DMS53 treated with DMSO at 0.1 percent for 48 hours (cell line): Measurements from ENCODE around the gene CDH4.
"Not testable (repeated sequence)": the region's sequence is repeated elsewhere in the genome, so short reads cannot be mapped to it uniquely, and the experiment has no call there.

ENCODE experiments used
- DNase-seq: peaks from one replicate; lab custom pipeline; 2025; ENCODE audit not compliant: unreplicated experiment; lab: John Stamatoyannopoulos, UW

CDH4 gene

DNA sequence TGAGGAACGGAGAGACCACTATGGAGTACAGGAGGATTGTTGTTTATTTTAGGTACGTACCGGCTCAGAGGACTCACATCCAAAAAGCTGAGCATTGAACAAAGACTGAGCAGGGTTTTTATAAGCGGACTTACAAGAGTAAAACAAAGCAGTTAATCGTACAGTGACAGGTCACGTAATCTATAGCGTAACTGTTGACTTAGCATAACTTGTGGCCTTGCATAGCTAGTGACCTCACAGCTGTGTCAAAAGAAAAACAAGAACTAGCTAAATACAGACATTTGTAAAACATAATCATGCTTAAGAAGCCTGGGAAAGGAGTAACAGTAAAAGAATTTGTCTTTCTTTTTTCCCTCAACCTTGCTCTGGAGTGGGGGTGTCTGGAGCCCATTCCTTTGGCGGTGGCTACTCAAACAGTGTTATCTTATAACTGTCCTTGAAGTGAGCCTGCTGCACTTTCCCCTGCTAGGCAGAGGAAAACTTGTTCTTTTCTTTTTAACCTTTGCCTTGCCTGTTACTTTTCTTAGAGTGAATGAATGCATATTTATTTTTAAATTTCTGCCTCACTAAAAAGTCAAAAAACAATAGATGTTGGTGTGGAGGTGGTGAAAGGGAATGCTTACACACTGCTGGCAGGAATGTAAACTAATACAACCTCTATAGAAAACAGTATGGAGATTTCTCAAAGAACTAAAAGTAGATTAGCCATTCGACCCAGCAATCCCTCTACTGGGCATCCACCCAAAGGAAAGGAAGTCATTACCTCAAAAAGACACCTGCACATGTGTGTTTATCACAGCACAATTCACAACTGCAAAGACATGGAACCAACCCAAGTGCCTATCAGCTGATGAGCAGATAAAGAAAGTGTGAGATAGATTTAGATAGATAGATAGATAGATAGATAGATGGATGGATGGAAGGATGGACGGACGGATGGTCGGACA lies 704.6 kb downstream of the CDH4 start:
- DNase-seq, result no peak

- no peak for DNase-seq
Observed at GRCh38 chr20:61957961-61958715, 706.1 kb downstream of the CDH4 start.

DNA sequence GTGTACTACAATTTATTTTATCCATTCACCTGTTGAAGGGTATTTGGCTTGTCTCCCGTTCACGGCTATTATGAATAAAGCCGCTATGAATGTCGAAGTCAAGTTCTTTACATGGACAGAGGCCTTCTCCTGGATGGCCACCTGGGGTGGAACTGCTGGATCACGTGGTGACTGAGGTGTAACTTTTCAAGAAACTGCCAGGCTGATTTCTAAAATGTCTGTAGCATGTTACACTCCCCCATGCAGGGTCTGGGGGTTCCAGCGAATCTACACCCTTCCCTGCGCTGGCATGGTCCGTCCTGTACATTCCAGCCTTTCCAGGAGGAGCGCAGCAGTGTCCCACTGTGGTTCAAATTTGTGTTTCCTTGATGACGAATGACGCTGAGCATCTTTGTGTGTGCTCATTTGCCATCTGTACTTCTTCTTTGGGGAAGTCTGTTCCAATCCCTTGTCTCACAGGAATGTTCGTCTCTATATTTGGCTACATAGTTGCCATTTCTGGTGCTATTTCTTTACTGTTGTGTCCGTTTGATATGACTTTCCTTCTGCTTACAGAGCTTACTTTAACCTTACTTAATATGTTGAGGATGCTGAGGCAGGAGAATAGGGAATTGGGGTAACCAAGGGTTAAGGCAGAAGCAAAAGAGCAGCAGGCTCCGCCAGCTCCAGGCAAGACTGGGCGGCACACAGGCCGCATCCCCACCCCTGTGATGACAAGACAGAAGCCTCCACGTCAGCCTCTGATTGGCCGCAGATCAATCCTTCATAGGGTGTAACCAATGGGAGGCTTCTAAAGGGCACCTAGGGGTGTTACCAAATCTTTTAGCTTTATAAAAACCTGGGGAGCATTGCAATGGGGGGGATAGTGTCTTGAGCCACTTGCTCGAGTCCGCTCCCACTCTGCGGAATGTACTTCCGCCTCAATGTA lies 707.0 kb downstream of the CDH4 start:
- no peak for DNase-seq

DNA sequence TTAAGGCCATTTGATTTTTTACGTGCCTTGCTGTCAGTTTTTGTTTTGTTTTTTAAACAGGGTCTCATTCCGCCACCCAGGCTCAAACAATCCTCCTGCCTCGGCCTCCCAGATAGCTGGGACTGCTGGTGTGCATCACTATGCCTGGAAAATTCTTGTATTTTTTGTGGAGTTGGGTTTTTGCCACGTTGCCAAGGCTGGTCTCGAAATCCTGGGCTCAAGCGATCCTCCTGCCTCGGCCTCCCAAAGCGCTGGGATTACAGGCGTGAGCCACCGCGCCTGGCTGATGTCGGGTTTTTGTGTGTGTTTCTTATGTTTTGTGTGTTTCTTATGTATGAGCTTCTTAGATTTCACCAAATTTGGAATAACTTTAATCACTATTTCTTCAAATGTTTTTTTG lies 708.8 kb downstream of the CDH4 start:
- DNase-seq, result no peak

DNA sequence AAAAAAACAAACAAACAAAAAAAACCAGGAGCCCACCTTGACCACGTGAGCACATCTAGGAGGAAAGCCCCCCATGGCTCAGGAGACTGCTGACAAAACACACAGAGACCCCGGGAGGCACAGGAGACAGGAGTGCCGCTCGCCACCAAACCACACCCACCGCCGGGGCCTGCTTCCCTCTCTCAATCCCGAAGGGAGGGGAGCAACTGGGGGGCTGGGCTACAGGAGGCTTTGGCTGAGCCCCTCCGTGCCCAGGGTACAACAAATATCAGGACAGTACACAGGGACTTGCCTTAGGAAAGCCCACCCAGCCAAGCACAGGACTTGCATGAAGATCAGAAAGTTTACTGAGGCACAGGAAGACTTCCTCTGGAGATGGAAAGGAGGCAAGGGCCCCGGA lies 711.1 kb downstream of the CDH4 start:
- DNase-seq, result no peak

GRCh38 chr20:61963885-61964674 lies 712.0 kb downstream of the CDH4 start:
- DNase-seq, result no peak

DNA sequence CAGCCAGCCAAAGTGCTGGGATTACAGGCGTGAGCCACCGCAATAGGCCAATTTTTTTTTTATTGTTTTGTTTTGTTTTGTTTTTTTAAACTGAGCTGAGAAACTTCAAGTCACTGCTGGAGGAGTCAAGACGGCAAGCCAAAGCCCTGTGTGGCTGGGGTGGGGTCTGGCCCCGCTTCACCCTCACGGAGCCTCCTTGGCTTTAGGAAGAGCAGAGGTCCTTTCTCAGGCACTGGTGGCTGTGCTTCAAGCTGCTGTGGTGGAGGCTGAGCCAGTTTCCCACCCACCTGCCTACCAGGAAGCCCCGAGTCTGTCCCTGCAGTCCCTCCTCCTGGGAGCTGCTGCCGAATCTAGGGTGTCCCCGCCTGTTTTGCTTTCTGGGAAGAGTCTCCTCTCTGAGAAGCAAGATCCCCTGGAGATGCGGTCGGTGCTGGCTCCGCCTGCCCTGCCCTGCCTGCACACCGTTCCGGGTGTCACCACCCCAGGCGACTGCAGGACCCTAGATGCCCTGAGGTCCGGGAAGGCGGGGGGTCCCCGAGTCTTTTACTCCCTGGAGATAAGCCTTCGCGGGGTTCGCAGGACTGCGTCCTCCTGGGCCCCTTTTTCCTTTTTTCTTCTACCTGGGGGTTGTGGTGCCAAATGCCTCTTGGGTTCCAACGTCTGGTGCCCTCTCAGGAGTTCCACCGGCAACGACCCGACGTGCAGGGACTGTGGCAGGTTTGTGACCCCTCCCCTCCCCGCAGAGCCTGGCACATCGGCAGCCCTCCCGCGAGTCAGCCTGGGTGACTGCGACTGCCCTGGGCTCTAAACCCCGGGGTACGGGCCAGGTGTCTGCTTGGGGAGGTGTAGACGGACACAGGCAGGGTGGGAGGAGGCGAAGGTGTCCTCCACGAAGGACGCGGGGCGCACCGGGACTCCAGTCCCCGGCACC lies 712.9 kb downstream of the CDH4 start:
- no peak for DNase-seq

DNA sequence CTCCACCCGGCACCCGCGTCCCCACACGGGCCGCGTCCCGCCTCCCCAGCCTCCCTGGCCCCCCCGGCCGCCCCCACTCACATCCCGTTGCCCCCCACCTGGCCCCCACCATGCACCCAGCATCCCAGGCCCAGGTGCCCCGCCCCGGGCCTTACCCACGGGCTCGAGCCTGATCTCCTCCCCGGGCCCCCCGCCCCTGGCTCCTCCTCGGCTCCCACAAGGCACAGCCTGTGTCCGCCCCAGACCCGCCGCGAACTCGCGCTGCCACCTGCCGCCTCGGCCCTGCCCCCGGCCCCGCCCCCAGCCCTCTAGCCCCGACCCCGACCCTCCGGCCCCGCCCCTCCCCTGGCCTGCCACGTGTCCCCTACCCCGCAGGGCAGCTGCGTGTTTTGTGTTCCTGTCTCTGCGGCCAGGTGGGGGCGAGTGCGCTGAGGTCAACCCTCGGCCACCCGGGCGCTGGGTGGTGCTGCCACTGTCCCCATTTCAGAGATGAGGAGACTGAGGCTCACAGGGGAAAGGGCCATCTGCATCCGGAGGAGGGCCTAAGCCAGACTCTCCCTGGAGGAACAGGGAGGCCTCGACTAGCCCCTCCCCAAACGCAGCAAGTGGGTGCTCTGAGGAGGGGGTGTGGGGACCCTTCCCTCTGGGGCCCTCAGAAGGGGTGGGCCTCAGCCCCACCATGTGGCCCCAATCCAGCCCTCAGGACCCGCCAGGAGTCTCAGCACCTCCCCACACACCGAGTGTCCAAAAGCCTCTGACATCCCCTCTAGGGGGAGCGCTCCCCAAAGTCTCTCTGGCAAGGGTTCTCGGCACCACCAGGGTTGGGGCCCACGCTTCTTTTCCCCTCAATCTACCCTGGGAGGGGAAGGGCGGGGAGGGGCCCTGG lies 713.8 kb downstream of the CDH4 start:
- no peak for DNase-seq

DNA sequence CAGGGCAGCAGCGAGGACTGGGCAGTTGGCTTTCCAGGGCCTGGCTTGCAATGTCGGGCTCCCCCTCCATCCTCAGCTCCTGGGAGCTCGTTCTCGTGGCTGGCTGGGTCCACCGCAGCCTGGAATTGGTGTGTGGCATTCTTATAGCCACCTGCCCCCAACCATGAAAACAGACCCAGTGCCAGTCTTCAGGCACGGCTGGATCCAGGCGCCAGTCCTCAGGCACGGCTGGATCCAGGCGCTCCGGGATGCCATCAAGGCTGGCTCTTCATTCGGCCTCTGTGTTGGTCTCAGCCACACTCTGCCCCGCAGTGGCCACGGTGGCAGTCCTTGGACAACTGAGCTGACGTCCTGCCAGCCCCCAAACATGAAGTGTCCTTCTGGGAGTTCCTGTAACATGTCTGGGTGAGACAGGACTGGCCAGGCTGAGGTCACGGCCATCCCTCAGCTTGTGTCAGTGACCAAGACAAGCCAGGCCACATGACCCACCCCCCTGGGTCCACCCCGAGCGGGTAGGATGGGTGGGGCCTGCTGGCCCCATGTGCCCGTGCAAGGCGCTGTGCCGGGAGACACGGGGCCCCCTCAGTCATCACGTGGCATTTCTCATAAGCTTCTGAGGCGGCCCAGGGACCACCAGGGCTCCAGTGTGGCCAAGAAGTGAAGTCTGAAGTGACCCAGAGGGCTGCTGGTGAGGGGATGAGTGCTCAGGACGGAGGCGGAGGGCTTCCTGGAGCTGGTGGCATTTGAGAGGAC lies 714.6 kb downstream of the CDH4 start:
- no peak for DNase-seq

- no peak for DNase-seq
Observed at GRCh38 chr20:61967300-61967699, 715.2 kb downstream of the CDH4 start.

- DNase-seq, result no peak
Observed at GRCh38 chr20:61968036-61968810, 716.2 kb downstream of the CDH4 start.

DNA sequence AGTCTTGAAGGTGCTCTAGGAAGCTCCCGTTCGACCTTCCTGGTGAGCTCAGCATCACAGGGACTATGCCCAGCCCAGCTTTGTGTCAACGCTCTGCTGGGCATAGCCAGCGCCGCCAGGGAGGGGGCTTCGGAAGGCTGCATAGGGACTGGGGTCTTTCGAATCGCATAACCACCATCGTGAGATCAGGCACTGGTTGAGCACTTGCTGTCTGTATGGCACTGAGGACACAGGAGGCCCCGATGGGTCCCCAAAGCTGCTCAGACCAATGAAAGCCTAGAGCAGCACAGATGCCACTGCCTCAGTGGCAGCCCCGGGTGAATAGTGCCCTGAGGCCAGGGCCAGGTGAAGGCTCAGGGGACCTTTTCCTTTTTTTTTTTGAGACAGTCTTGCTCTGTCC lies 716.9 kb downstream of the CDH4 start:
- no peak for DNase-seq

GRCh38 chr20:61969806-61970205 lies 717.7 kb downstream of the CDH4 start:
- DNase-seq, result no peak

- no peak for DNase-seq
Observed at GRCh38 chr20:61970357-61970756, 718.3 kb downstream of the CDH4 start.

DNA sequence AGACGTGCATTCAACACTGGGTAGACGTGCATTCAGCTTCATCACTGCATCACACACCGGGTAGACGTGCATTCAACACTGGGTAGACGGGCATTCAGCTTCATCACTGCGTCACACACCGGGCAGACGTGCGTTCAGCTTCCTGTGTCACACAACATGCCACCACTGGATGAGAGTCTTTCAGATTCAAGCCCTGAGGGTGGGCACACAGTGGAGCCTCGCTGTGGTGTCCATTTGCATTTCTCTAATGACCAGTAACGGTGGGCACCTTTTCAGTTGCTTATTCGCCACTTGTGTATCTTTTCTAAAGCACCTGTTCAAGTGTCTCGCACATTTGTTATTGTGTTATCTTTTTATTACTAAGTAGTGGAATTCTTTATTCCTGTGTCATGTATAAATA lies 719.5 kb downstream of the CDH4 start:
- not testable (repeated sequence) for DNase-seq

DNA sequence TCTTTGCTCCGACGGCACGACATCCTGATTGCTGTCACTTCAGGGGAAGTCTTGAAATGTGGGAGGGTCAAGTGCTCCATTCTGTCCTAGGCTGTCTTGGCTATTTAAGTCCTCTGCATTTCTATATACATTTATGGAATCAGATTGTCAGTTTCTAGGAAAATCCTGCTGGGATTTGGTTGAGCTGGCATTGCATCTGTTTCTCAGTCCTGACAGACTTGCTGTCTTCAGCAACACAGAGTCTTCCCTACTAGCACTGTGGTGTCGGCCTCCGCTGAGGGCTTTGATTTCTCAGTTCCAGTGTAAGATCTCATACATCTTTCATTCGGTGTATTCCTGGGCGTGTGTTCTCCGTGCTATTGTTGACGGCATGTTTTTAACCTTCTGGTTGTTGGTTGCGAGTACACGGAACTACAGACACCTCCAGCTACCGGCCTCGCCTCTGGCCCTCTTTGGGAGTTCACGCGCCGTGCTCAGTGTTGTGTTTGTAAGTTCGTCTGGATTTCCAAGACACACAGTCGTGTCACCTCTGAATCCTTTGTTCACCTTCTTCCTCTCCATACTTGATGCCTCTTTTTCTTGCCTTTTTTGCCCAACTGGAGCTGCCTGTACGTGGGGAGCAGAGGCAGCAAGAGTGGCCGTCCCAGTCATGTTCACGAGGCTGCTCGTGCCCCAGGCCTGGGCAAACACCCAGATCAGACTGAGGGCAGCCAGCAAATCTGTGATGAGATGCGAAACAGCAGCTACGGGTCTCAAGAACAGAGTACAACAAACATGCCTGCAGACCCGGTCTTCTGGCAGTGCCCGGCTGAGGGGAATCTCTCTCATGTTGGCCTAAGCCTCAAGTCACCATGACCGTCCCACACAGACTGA lies 720.8 kb downstream of the CDH4 start:
- DNase-seq, result no peak
